ENCODE results near the gene IDUA. TPM values are rescaled to one million over a fixed set of nuclear protein-coding genes. Genes with fewer than 3 reads are reported as not detected.
"Not testable (repeated sequence)": the region's sequence is repeated elsewhere in the genome, so short reads cannot be mapped to it uniquely, and the experiment has no call there.

IDUA gene
- total RNA-seq, 2 donors from 2014 or later: 8.5 to 23.3 TPM

GRCh38 chr4:991451-992296 is 4.8 kb downstream of the IDUA start:
- Mint-ChIP-seq H3K36me3 (no peaks in the 10 kb centered on the region), H3K27ac (no peak overlapping the region), H3K9me3 (no peaks in the 10 kb centered on the region)
- ATAC-seq (no peak), DNase-seq (ENCODE audit: low spot score in 2 of 2) (no peak)

- Mint-ChIP-seq H3K9me3 (no peaks in the 10 kb centered on the region), H3K36me3 (no peaks in the 10 kb centered on the region), H3K27ac (peak overlapping the region in 1 of 2 donors; percentile 25)
- ATAC-seq (no peak), DNase-seq (ENCODE audit: low spot score in 2 of 2) (no peak)
Measured at GRCh38 chr4:992297-993110, 5.7 kb downstream of the IDUA start.

- Mint-ChIP-seq H3K27ac (peak within 1 kb of the TSS in 1 of 2 donors; percentile 25), H3K9me3 (no peaks in the 10 kb centered on the region), H3K36me3 (no peaks in the 10 kb centered on the region)
- ATAC-seq (no peak), DNase-seq (ENCODE audit: low spot score in 2 of 2) (no peak)
Measured at GRCh38 chr4:993111-994029, 6.5 kb downstream of the IDUA start, which contains the start of gene SLC26A1. SLC26A1 (minus strand) TSS chr4:993404; CDS start chr4:991703, 1,701 bp downstream.

GRCh38 chr4:995311-996026 is 8.6 kb downstream of the IDUA start:
- H3K27ac Mint-ChIP-seq: no peak overlapping the region
- DNase-seq (ENCODE audit: low spot score in 2 of 2) (no peak), ATAC-seq (no peak)
- H3K36me3 Mint-ChIP-seq: no peaks in the 10 kb centered on the region
- no peaks in the 10 kb centered on the region for H3K9me3 Mint-ChIP-seq

- DNase-seq (ENCODE audit: low spot score in 2 of 2): no peak
- no peaks in the 10 kb centered on the region for H3K9me3 Mint-ChIP-seq
- no peak overlapping the region for H3K27ac Mint-ChIP-seq
- H3K36me3 Mint-ChIP-seq: no peaks in the 10 kb centered on the region
- ATAC-seq: no peak
Measured at GRCh38 chr4:996030-996996, 9.5 kb downstream of the IDUA start.

GRCh38 chr4:996997-997374 is 10.1 kb downstream of the IDUA start:
- H3K36me3 Mint-ChIP-seq: no peaks in the 10 kb centered on the region
- H3K27ac Mint-ChIP-seq: no peak overlapping the region
- H3K9me3 Mint-ChIP-seq: no peaks in the 10 kb centered on the region
- DNase-seq (ENCODE audit: low spot score in 2 of 2): no peak
- ATAC-seq: no peak

- DNase-seq (ENCODE audit: low spot score in 2 of 2) (no peak), ATAC-seq (peak; percentile 23 to 27)
- Mint-ChIP-seq H3K9me3 (no peaks in the 10 kb centered on the region), H3K27ac (no peak overlapping the region), H3K36me3 (no peaks in the 10 kb centered on the region)
Measured at GRCh38 chr4:997375-998071, 10.7 kb downstream of the IDUA start.

GRCh38 chr4:998096-998691 is 11.3 kb downstream of the IDUA start:
- Mint-ChIP-seq H3K27ac (no peak overlapping the region), H3K36me3 (no peaks in the 10 kb centered on the region), H3K9me3 (no peaks in the 10 kb centered on the region)
- ATAC-seq (no peak), DNase-seq (ENCODE audit: low spot score in 2 of 2) (no peak)

GRCh38 chr4:999240-999863 is 12.5 kb downstream of the IDUA start:
- not testable (repeated sequence) for H3K36me3 Mint-ChIP-seq; H3K27ac Mint-ChIP-seq; H3K9me3 Mint-ChIP-seq; ATAC-seq; DNase-seq (ENCODE audit: low spot score in 2 of 2)

DNA sequence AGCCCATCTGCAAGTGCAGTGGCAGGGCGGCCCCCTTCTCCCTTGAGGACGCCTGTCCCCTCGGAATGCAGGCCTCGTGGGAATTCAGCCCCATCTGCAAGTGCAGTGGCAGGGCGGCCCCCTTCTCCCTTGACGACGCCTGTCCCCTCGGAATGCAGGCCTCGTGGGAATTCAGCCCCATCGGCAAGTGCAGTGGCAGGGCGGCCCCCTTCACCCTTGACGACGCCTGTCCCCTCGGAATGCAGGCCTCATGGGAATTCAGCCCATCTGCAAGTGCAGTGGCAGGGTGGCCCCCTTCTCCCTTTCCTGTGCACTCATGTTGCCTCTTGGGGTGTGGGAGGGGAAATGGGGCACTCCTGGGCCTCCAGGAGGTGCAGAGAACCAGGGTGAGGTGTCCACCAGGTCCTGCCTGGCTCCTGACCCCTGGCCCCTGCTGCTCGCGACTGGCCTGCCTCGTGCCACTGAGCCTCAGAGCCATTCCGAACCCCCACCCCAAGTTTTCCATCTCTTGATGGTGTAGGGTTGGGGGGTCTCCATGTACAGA is 13.1 kb downstream of the IDUA start:
- DNase-seq (ENCODE audit: low spot score in 2 of 2): no peak
- no peaks in the 10 kb centered on the region for H3K9me3 Mint-ChIP-seq
- no peak for ATAC-seq
- H3K36me3 Mint-ChIP-seq: no peaks in the 10 kb centered on the region
- H3K27ac Mint-ChIP-seq: no peak overlapping the region

DNA sequence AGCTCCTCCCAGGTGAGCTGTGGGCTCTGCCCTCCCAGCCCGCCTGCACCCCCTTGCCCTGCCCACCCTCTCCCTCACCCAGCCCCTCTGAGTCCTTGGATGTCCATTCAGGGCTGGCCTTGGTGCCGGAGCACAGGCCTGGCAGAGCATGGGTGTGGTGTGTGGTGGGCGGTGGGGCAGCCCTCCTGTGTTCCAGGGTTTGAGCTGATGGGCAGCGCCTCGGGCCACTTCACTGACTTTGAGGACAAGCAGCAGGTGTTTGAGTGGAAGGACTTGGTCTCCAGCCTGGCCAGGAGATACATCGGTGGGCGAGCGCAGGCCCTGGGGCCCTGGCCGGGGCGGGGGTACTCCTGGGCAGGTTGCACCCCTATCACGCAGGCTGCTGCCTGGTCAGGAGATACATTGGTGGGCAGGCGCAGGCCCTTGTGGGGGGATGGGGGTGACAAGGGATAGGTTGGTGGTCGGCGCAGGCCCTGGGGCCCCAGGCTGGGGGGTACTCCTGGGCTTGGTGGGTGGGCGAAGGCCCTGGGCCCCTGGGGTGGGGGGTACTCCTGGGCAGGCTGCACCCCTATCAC is 13.9 kb downstream of the IDUA start:
- Mint-ChIP-seq H3K27ac (no peak overlapping the region), H3K9me3 (no peaks in the 10 kb centered on the region), H3K36me3 (no peaks in the 10 kb centered on the region)
- DNase-seq (ENCODE audit: low spot score in 2 of 2) (no peak), ATAC-seq (no peak)

DNA sequence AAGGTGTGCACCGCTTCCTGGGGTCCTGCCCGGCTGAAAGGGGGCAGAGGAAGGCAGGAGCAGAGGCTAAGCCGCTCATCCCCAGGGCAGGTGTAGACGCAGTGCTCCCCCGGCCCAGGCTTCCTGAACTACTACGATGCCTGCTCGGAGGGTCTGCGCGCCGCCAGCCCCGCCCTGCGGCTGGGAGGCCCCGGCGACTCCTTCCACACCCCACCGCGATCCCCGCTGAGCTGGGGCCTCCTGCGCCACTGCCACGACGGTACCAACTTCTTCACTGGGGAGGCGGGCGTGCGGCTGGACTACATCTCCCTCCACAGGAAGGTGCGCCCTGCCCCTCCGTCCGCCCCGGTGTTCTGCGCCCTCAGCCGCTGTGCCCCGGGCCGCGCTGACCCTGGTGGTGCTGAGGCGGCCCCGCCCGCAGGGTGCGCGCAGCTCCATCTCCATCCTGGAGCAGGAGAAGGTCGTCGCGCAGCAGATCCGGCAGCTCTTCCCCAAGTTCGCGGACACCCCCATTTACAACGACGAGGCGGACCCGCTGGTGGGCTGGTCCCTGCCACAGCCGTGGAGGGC is 14.8 kb downstream of the IDUA start:
- no peak for DNase-seq (ENCODE audit: low spot score in 2 of 2)
- no peak for ATAC-seq
- Mint-ChIP-seq H3K9me3 (no peaks in the 10 kb centered on the region), H3K36me3 (no peaks in the 10 kb centered on the region), H3K27ac (no peak overlapping the region)

- H3K27ac Mint-ChIP-seq: no peak overlapping the region
- H3K9me3 Mint-ChIP-seq: no peaks in the 10 kb centered on the region
- DNase-seq (ENCODE audit: low spot score in 2 of 2): no peak
- no peaks in the 10 kb centered on the region for H3K36me3 Mint-ChIP-seq
- peak in 1 of 2 donors; percentile 6 for ATAC-seq
Measured at GRCh38 chr4:1002131-1002630, 15.3 kb downstream of the IDUA start.
